Neural progenitor cell (in vitro differentiated cells): Measurements from ENCODE around the gene TCEANC. TPM values are rescaled to one million over a fixed set of nuclear protein-coding genes. Genes with fewer than 3 reads are reported as not detected.

Experiments used
- DNase-seq: peaks from one replicate; pipeline ENCODE4 v3.0.0-alpha.2; 2016; ENCODE audit warnings: low spot score
- H2AFZ ChIP-seq: fragments of 200-600 bp; sonication (generic); replicated peaks from 2 replicates; pipeline ENCODE4 v1.6.1; 2016; ENCODE audit warnings: antibody characterized with exemption
- H3F3A ChIP-seq: fragments of 200-600 bp; sonication (generic); 2 replicates; pipeline ENCODE4 v1.6.1; 2016; ENCODE audit warnings: antibody characterized with exemption, low read depth
- H3K27ac ChIP-seq: fragments of 200-600 bp; sonication (generic); 2 replicates; pipeline ENCODE4 v1.5.1; 2016; ENCODE audit warnings: mild to moderate bottlenecking
- H3K27me3 ChIP-seq: fragments of 200-600 bp; sonication (generic); 2 replicates; pipeline ENCODE4 v1.6.1; 2016; ENCODE audit warnings: mild to moderate bottlenecking, moderate library complexity
- H3K36me3 ChIP-seq: fragments of 200-600 bp; sonication (generic); 2 replicates; pipeline ENCODE4 v1.5.1; 2016
- H3K4me1 ChIP-seq: fragments of 200-600 bp; sonication (generic); 2 replicates; pipeline ENCODE4 v1.6.1; 2016; ENCODE audit warnings: mixed run types
- H3K4me2 ChIP-seq: fragments of 200-600 bp; sonication (generic); 2 replicates; pipeline ENCODE4 v1.6.1; 2016
- H3K4me3 ChIP-seq: fragments of 200-600 bp; sonication (generic); 2 replicates; pipeline ENCODE4 v1.5.1; 2016
- H3K79me2 ChIP-seq: fragments of 200-600 bp; sonication (generic); 2 replicates; pipeline ENCODE4 v1.6.1; 2016; ENCODE audit warnings: low read depth
- H3K9ac ChIP-seq: fragments of 200-600 bp; sonication (generic); 2 replicates; pipeline ENCODE4 v1.6.1; 2016
- H3K9me3 ChIP-seq: fragments of 200-600 bp; sonication (generic); 2 replicates; pipeline ENCODE4 v1.5.1; 2016; ENCODE audit warnings: low read depth
- H4K20me1 ChIP-seq: fragments of 200-600 bp; sonication (generic); 2 replicates; pipeline ENCODE4 v1.6.1; 2016; ENCODE audit warnings: low read depth
- H3K27ac Mint-ChIP-seq: 3 replicates; pipeline ENCODE4 v1.8.0; 2021; ENCODE audit warnings: mixed read lengths
- H3K27me3 Mint-ChIP-seq: 2 replicates; pipeline ENCODE4 v1.8.0; 2022; ENCODE audit warnings: low read depth, mild to moderate bottlenecking, inconsistent platforms, moderate library complexity, mixed read lengths; ENCODE audit not compliant: insufficient read depth
- H3K36me3 Mint-ChIP-seq: 3 replicates; pipeline ENCODE4 v1.8.0; 2021; ENCODE audit warnings: mixed read lengths
- H3K4me1 Mint-ChIP-seq: 3 replicates; pipeline ENCODE4 v1.8.0; 2021; ENCODE audit warnings: mixed read lengths
- H3K4me3 Mint-ChIP-seq: 3 replicates; pipeline ENCODE4 v1.8.0; 2021; ENCODE audit warnings: mild to moderate bottlenecking, moderate library complexity, mixed read lengths
- H3K9me3 Mint-ChIP-seq: 3 replicates; pipeline ENCODE4 v1.8.0; 2020; ENCODE audit warnings: mixed read lengths
- CTCF ChIP-seq: fragments of 200-600 bp; sonication (generic); IDR thresholded peaks from 2 replicates; pipeline ENCODE4 v1.5.1; 2017; ENCODE audit warnings: antibody characterized with exemption, mild to moderate bottlenecking
- EZH2 ChIP-seq: fragments of 200-600 bp; sonication (generic); IDR thresholded peaks from 2 replicates; pipeline ENCODE4 v1.6.1; 2017; ENCODE audit warnings: antibody characterized with exemption, mild to moderate bottlenecking, moderate library complexity
- EZH2phosphoT487 ChIP-seq: fragments of 200-600 bp; sonication (generic); IDR thresholded peaks from 2 replicates; pipeline ENCODE4 v1.6.1; 2017; ENCODE audit warnings: antibody characterized with exemption
- total RNA-seq: library from RNA; depleted of rRNA; stranded (reverse); fragments of >200 nt; gene quantifications from 2 replicates; pipeline ENCODE4 v1.2.3, GENCODE V29; 2015; ENCODE audit warnings: low replicate concordance

Gene TCEANC
- total RNA-seq, 1 donor from 2014 or later: 6.8 TPM

GRCh38 chrX:13691841-13692371 is 39.0 kb downstream of the TCEANC start:
- Histone ChIP-seq H4K20me1 (peaks cover 54% of the 10 kb centered on the region), H3K27me3 (peaks cover 18% of the 10 kb centered on the region), H3K36me3 (no peaks in the 10 kb centered on the region), H3K79me2 (peaks cover 79% of the 10 kb centered on the region), H3F3A (no peaks in the 10 kb centered on the region), H3K4me1 (peaks cover 14% of the 10 kb centered on the region), H3K9ac (no peak overlapping the region), H3K4me3 (no peak overlapping the region), H2AFZ (no peak overlapping the region), H3K4me2 (no peak overlapping the region), H3K27ac (no peak overlapping the region), H3K9me3 (no peaks in the 10 kb centered on the region)
- no peak for DNase-seq
- Mint-ChIP-seq H3K9me3 (no peaks in the 10 kb centered on the region), H3K4me3 (no peak overlapping the region), H3K4me1 (peaks cover 29% of the 10 kb centered on the region), H3K27ac (no peak overlapping the region), H3K36me3 (peaks cover 1% of the 10 kb centered on the region), H3K27me3 (no peaks in the 10 kb centered on the region)
- TF ChIP-seq EZH2phosphoT487 (no peak), CTCF (no peak), EZH2 (no peak)

- H3K4me3 Mint-ChIP-seq: no peak overlapping the region
- no peak overlapping the region for H3K27ac Mint-ChIP-seq
- no peak overlapping the region for H3K27ac ChIP-seq
- no peaks in the 10 kb centered on the region for H3K9me3 Mint-ChIP-seq
- no peak for DNase-seq
- peaks cover 57% of the 10 kb centered on the region for H4K20me1 ChIP-seq
- H3K36me3 Mint-ChIP-seq: peaks cover 1% of the 10 kb centered on the region
- H3K27me3 ChIP-seq: peaks cover 9% of the 10 kb centered on the region
- H3K9ac ChIP-seq: no peak overlapping the region
- TF ChIP-seq EZH2: no peak
- TF ChIP-seq CTCF: no peak
- TF ChIP-seq EZH2phosphoT487: no peak
- no peaks in the 10 kb centered on the region for H3F3A ChIP-seq
- H3K4me1 Mint-ChIP-seq: peaks cover 29% of the 10 kb centered on the region
- H3K4me2 ChIP-seq: no peak overlapping the region
- no peak overlapping the region for H3K4me3 ChIP-seq
- H3K9me3 ChIP-seq: no peaks in the 10 kb centered on the region
- H3K4me1 ChIP-seq: peaks cover 14% of the 10 kb centered on the region
- no peaks in the 10 kb centered on the region for H3K27me3 Mint-ChIP-seq
- H2AFZ ChIP-seq: no peak overlapping the region
- H3K36me3 ChIP-seq: no peaks in the 10 kb centered on the region
- peaks cover 87% of the 10 kb centered on the region for H3K79me2 ChIP-seq
Measured at GRCh38 chrX:13692771-13693231, 39.9 kb downstream of the TCEANC start.

DNA sequence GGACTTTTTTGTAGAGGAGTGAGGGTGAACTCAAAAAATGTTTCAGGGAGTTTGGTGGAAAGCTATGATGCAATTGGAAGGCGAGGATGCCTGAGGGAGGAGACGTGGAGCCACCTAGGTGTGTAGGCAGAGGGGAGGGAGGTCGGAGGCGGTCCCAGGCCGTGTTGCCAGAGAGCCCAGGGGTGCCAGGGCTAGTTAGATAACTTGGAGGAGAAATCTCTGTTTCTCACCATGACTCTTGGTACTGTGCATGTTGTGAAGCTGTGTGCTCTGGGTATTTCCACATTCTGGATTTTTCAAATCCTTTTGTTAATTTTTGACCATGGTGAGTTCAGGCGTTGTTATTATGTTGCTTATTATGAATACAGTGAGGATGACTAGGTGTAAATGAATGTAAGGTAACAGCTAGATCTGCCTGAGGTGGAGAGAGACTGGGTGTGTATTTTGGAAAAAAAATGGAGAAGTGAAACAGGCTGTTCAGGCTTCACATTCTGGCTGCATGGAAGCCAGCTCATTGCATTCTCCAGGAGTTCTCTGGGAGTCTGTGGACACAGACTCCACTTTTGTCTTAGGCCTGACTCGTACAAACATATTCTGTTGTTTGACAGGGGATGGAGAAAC is 40.5 kb downstream of the TCEANC start:
- peaks cover 60% of the 10 kb centered on the region for H4K20me1 ChIP-seq
- Mint-ChIP-seq H3K4me3 (no peak overlapping the region), H3K9me3 (no peaks in the 10 kb centered on the region), H3K27ac (peak overlapping the region; percentile 13), H3K27me3 (no peaks in the 10 kb centered on the region), H3K36me3 (peaks cover 1% of the 10 kb centered on the region), H3K4me1 (peaks cover 29% of the 10 kb centered on the region)
- H3K4me1 ChIP-seq: peaks cover 14% of the 10 kb centered on the region
- H3K79me2 ChIP-seq: peaks cover 93% of the 10 kb centered on the region
- H2AFZ ChIP-seq: no peak overlapping the region
- no peak for DNase-seq
- no peak overlapping the region for H3K4me3 ChIP-seq
- no peaks in the 10 kb centered on the region for H3K36me3 ChIP-seq
- H3K27ac ChIP-seq: no peak overlapping the region
- no peak overlapping the region for H3K9ac ChIP-seq
- H3K4me2 ChIP-seq: no peak overlapping the region
- peaks cover 2% of the 10 kb centered on the region for H3K27me3 ChIP-seq
- H3K9me3 ChIP-seq: no peaks in the 10 kb centered on the region
- no peak for TF ChIP-seq CTCF
- no peak for TF ChIP-seq EZH2
- no peak for TF ChIP-seq EZH2phosphoT487
- no peaks in the 10 kb centered on the region for H3F3A ChIP-seq
